ENCODE results near the gene ARL5C.

GRCh38 chr17:39141915-39142664, 23.9 kb downstream of the ARL5C start:
- TF ChIP-seq CTCF (IDR thresholded peaks at IDR 0.05; ENCODE audit: insufficient read depth, low read depth, low read length): no peak
- TF ChIP-seq EZH2 (IDR thresholded peaks at IDR 0.05; ENCODE audit: insufficient read depth, low read length): no peak
